Spleen (tissue), 7 donors: ENCODE results near the gene DOCK4.
"Not testable (repeated sequence)": the region's sequence is repeated elsewhere in the genome, so short reads cannot be mapped to it uniquely, and the experiment has no call there.

Experiments used
- POLR2A ChIP-seq, 3 donors: fragments of 450-650 bp; IDR thresholded peaks; one replicate each; pipeline ENCODE4 v1.5.1; 2017; ENCODE audit warnings: antibody characterized with exemption in 3 of 3, mild to moderate bottlenecking in 1 of 3
- POLR2AphosphoS5 ChIP-seq, 3 donors: sonication (generic); formaldehyde crosslinking; IDR thresholded peaks; one replicate each; pipeline ENCODE4 v1.5.1; 2017; ENCODE audit warnings: antibody characterized with exemption in 3 of 3
- TF ChIP-seq, protein P1 (sequence below), 11 experiments: fragments of 200-600 bp in 7 of 11; fragments of 450-650 bp in 4 of 11; sonication (generic) in 4 of 11; IDR thresholded peaks in 8 of 11; conservative IDR thresholded peaks in 3 of 11; 1 replicate in 7 of 11; 2 replicates in 4 of 11; pipeline versions ENCODE4 v1.4.0 to v1.8.0; 2016 to 2021; ENCODE audit warnings: antibody characterized with exemption in 11 of 11, inconsistent platforms in 4 of 11, mild to moderate bottlenecking in 1 of 11
- donor health status: DM: no; HTN: no; CAD: no; lungs with moderate emphysema.
- donor health status: DM: no; HTN: no; CAD: no.
- donor health status: DM: no; HTN: no; CAD: no.

DNA sequence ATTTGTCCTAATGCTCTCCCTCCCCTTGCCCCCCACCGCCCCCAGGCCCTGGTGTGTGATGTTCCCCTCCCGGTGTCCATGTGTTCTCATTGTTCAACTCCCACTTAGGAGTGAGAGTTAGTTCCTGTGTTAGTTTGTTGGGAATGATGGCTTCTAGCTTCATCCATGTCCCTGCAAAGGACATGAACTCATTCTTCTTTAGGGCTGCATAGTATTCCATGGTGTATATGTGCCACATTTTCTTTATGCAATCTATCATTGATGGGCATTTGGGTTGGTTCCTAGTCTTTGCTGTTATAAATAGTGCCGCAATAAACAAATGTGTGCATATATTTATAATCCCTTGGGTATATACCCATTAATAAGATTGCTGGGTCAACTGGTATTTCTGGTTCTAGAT is 297.5 kb downstream of the DOCK4 start:
- not testable (repeated sequence) for TF ChIP-seq POLR2A, POLR2AphosphoS5 (IDR thresholded peaks at IDR 0.05)
- TF ChIP-seq, protein P1, sequence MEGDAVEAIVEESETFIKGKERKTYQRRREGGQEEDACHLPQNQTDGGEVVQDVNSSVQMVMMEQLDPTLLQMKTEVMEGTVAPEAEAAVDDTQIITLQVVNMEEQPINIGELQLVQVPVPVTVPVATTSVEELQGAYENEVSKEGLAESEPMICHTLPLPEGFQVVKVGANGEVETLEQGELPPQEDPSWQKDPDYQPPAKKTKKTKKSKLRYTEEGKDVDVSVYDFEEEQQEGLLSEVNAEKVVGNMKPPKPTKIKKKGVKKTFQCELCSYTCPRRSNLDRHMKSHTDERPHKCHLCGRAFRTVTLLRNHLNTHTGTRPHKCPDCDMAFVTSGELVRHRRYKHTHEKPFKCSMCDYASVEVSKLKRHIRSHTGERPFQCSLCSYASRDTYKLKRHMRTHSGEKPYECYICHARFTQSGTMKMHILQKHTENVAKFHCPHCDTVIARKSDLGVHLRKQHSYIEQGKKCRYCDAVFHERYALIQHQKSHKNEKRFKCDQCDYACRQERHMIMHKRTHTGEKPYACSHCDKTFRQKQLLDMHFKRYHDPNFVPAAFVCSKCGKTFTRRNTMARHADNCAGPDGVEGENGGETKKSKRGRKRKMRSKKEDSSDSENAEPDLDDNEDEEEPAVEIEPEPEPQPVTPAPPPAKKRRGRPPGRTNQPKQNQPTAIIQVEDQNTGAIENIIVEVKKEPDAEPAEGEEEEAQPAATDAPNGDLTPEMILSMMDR (IDR thresholded peaks at IDR 0.05 in 8 of 11, conservative IDR thresholded peaks at IDR 0.05 in 3 of 11), result not testable (repeated sequence)
